HUES64 (cell line): ENCODE measurements around the gene NGEF.

Experiments
- H3K27ac ChIP-seq: 2 replicates; pipeline ENCODE4 v1.7.0; 2013; ENCODE audit warnings: low read depth, low read length, inconsistent platforms
- H3K27me3 ChIP-seq: 2 replicates; pipeline ENCODE4 v1.6.1; 2013; ENCODE audit warnings: mild to moderate bottlenecking, low read length; ENCODE audit not compliant: insufficient read depth
- H3K36me3 ChIP-seq: 2 replicates; pipeline ENCODE4 v1.6.1; 2013; ENCODE audit warnings: mild to moderate bottlenecking, low read length; ENCODE audit not compliant: insufficient read depth
- H3K4me1 ChIP-seq: 2 replicates; pipeline ENCODE4 v1.6.1; 2013; ENCODE audit warnings: mild to moderate bottlenecking, low read length, moderate library complexity; ENCODE audit not compliant: insufficient read depth
- H3K4me3 ChIP-seq: 2 replicates; pipeline ENCODE4 v1.5.1; 2013; ENCODE audit warnings: mild to moderate bottlenecking, low read length, moderate library complexity
- H3K9ac ChIP-seq: 2 replicates; pipeline ENCODE4 v1.6.1; 2013; ENCODE audit warnings: mild to moderate bottlenecking, low read depth, low read length
- H3K9me3 ChIP-seq: 2 replicates; pipeline ENCODE4 v1.6.1; 2013; ENCODE audit warnings: low read depth, low read length; ENCODE audit not compliant: insufficient read depth
- WGBS: fragments of 150-250, 120-280 bp; methylation state at CpG from one replicate; pipeline ENCODE4 v1.1.7; 2013; ENCODE audit warnings: missing lambda C conversion rate; 5-methylcytosine and 5-hydroxymethylcytosine counted together

NGEF gene

GRCh38 chr2:232955856-232956255 lies 57.2 kb downstream of the NGEF start:
- Histone ChIP-seq H3K27ac (no peak overlapping the region), H3K4me1 (no peaks in the 10 kb centered on the region), H3K27me3 (peaks cover 2% of the 10 kb centered on the region; the same call in 1 of the 2 replicates), H3K4me3 (no peak overlapping the region), H3K9ac (no peak overlapping the region), H3K36me3 (no peaks in the 10 kb centered on the region), H3K9me3 (0 out of 2 replicates have a peak, but pooled peaks cover 2% of the 10 kb centered on the region)
- WGBS, result 88% methylated on average over 4 of the region's 5 CpGs

- Histone ChIP-seq H3K27me3 (peaks cover 3% of the 10 kb centered on the region; the same call in 1 of the 2 replicates), H3K9me3 (0 out of 2 replicates have a peak, but pooled peaks cover 2% of the 10 kb centered on the region), H3K4me3 (no peak overlapping the region), H3K4me1 (no peaks in the 10 kb centered on the region), H3K27ac (no peak overlapping the region), H3K9ac (no peak overlapping the region), H3K36me3 (no peaks in the 10 kb centered on the region)
- 93% methylated on average over 10 of the region's 10 CpGs for WGBS
Measured at GRCh38 chr2:232954691-232955090, 58.4 kb downstream of the NGEF start.

GRCh38 chr2:232951891-232952290 lies 61.2 kb downstream of the NGEF start:
- H3K27me3 ChIP-seq, result peaks cover 3% of the 10 kb centered on the region; the same call in 1 of the 2 replicates
- no peak overlapping the region for H3K27ac ChIP-seq
- H3K4me1 ChIP-seq, result no peaks in the 10 kb centered on the region
- H3K9ac ChIP-seq, result no peak overlapping the region
- H3K36me3 ChIP-seq, result no peaks in the 10 kb centered on the region
- H3K9me3 ChIP-seq, result no peaks in the 10 kb centered on the region
- WGBS, result 67% methylated on average over 7 of the region's 7 CpGs
- H3K4me3 ChIP-seq, result no peak overlapping the region

- no peak overlapping the region for H3K27ac ChIP-seq
- WGBS, result 93% methylated on average over 11 of the region's 11 CpGs
- H3K9ac ChIP-seq, result no peak overlapping the region
- H3K4me3 ChIP-seq, result no peak overlapping the region
- peaks cover 3% of the 10 kb centered on the region; the same call in 1 of the 2 replicates for H3K27me3 ChIP-seq
- no peaks in the 10 kb centered on the region for H3K4me1 ChIP-seq
- no peaks in the 10 kb centered on the region for H3K36me3 ChIP-seq
- H3K9me3 ChIP-seq, result no peaks in the 10 kb centered on the region
Measured at GRCh38 chr2:232951181-232951580, 61.9 kb downstream of the NGEF start.

- H3K9ac ChIP-seq, result no peak overlapping the region
- H3K27ac ChIP-seq, result no peak overlapping the region
- H3K4me3 ChIP-seq, result no peak overlapping the region
- no peaks in the 10 kb centered on the region for H3K9me3 ChIP-seq
- no peaks in the 10 kb centered on the region for H3K36me3 ChIP-seq
- 95% methylated on average over 8 of the region's 8 CpGs for WGBS
- H3K4me1 ChIP-seq, result no peaks in the 10 kb centered on the region
- peaks cover 3% of the 10 kb centered on the region; the same call in 1 of the 2 replicates for H3K27me3 ChIP-seq
Measured at GRCh38 chr2:232950751-232951150, 62.3 kb downstream of the NGEF start.

GRCh38 chr2:232949016-232949415 lies 64.0 kb downstream of the NGEF start:
- H3K36me3 ChIP-seq, result no peaks in the 10 kb centered on the region
- WGBS, result 73% methylated on average over 4 of the region's 4 CpGs
- no peaks in the 10 kb centered on the region for H3K9me3 ChIP-seq
- no peak overlapping the region for H3K4me3 ChIP-seq
- H3K4me1 ChIP-seq, result no peaks in the 10 kb centered on the region
- H3K27me3 ChIP-seq, result peaks cover 3% of the 10 kb centered on the region; the same call in 1 of the 2 replicates
- H3K27ac ChIP-seq, result no peak overlapping the region
- no peak overlapping the region for H3K9ac ChIP-seq

GRCh38 chr2:232942831-232943230 lies 70.2 kb downstream of the NGEF start:
- Histone ChIP-seq H3K36me3 (no peaks in the 10 kb centered on the region), H3K4me3 (no peak overlapping the region), H3K9me3 (no peaks in the 10 kb centered on the region), H3K9ac (no peak overlapping the region), H3K27me3 (no peaks in the 10 kb centered on the region), H3K27ac (no peak overlapping the region), H3K4me1 (no peaks in the 10 kb centered on the region)
- 97% methylated on average over 2 of the region's 3 CpGs for WGBS

GRCh38 chr2:232941912-232942594 lies 71.0 kb downstream of the NGEF start:
- Histone ChIP-seq H3K4me3 (no peak overlapping the region), H3K9me3 (no peaks in the 10 kb centered on the region), H3K27me3 (no peaks in the 10 kb centered on the region), H3K27ac (no peak overlapping the region), H3K4me1 (no peaks in the 10 kb centered on the region), H3K36me3 (no peaks in the 10 kb centered on the region), H3K9ac (no peak overlapping the region)
- WGBS, result 92% methylated on average over 10 of the region's 10 CpGs

GRCh38 chr2:232941400-232941799 lies 71.7 kb downstream of the NGEF start:
- Histone ChIP-seq H3K4me1 (no peaks in the 10 kb centered on the region), H3K27me3 (no peaks in the 10 kb centered on the region), H3K9me3 (no peaks in the 10 kb centered on the region), H3K36me3 (no peaks in the 10 kb centered on the region), H3K4me3 (no peak overlapping the region), H3K27ac (no peak overlapping the region), H3K9ac (no peak overlapping the region)
- whole genome bisulfite sequencing, result 87% methylated on average over 4 of the region's 8 CpGs

GRCh38 chr2:232940724-232941123 lies 72.3 kb downstream of the NGEF start:
- Histone ChIP-seq H3K27ac (no peak overlapping the region), H3K9ac (no peak overlapping the region), H3K4me1 (no peaks in the 10 kb centered on the region), H3K4me3 (no peak overlapping the region), H3K36me3 (no peaks in the 10 kb centered on the region), H3K9me3 (no peaks in the 10 kb centered on the region), H3K27me3 (no peaks in the 10 kb centered on the region)
- WGBS, result 96% methylated on average over 4 of the region's 5 CpGs

GRCh38 chr2:232937278-232937906 lies 75.7 kb downstream of the NGEF start:
- Histone ChIP-seq H3K9me3 (no peaks in the 10 kb centered on the region), H3K27me3 (no peaks in the 10 kb centered on the region), H3K9ac (no peak overlapping the region), H3K27ac (no peak overlapping the region), H3K4me1 (no peaks in the 10 kb centered on the region), H3K36me3 (no peaks in the 10 kb centered on the region), H3K4me3 (no peak overlapping the region)
- 74% methylated on average over 5 of the region's 5 CpGs for WGBS
